Liver (tissue), 9 donors: Measurements from ENCODE around the gene RRP15. TPM values are rescaled to one million over a fixed set of nuclear protein-coding genes. Genes with fewer than 3 reads are reported as not detected.

Source experiments
- DNase-seq: peaks from one replicate; pipeline ENCODE4 v3.0.0-alpha.2; 2017; ENCODE audit warnings: low spot score
- H3K27ac ChIP-seq, 2 donors: one replicate each; pipeline ENCODE4 v1.7.0; 2013; ENCODE audit warnings: inconsistent platforms in 2 of 2, low read length in 2 of 2, control low read depth in 1 of 2, low read depth in 1 of 2, mild to moderate bottlenecking in 1 of 2
- H3K27me3 ChIP-seq, 4 donors: one replicate each; pipeline versions ENCODE4 v1.6.1 to v1.7.0; 2013; ENCODE audit warnings: low read length in 3 of 4, inconsistent platforms in 1 of 4, mild to moderate bottlenecking in 1 of 4, moderate library complexity in 1 of 4; ENCODE audit not compliant: control insufficient read depth in 4 of 4, insufficient read depth in 4 of 4
- H3K36me3 ChIP-seq, 4 donors: one replicate each; pipeline versions ENCODE4 v1.6.1 to v1.7.0; 2013; ENCODE audit warnings: low read length in 3 of 4, mild to moderate bottlenecking in 3 of 4, low read depth in 1 of 4, moderate library complexity in 1 of 4; ENCODE audit not compliant: control insufficient read depth in 4 of 4, insufficient read depth in 3 of 4
- H3K4me1 ChIP-seq, 4 donors: one replicate each; pipeline versions ENCODE4 v1.6.1 to v1.7.0; 2013; ENCODE audit warnings: low read length in 3 of 4, mild to moderate bottlenecking in 3 of 4, moderate library complexity in 1 of 4; ENCODE audit not compliant: control insufficient read depth in 4 of 4, insufficient read depth in 4 of 4
- H3K4me3 ChIP-seq, 3 donors: one replicate each; pipeline versions ENCODE4 v1.6.1 to v1.7.0; 2013; ENCODE audit warnings: low read length in 3 of 3, control low read depth in 1 of 3, low read depth in 1 of 3, mild to moderate bottlenecking in 1 of 3
- H3K9ac ChIP-seq, 2 donors: one replicate each; pipeline ENCODE4 v1.7.0; 2013; ENCODE audit warnings: low read length in 2 of 2, mild to moderate bottlenecking in 2 of 2, moderate library complexity in 2 of 2, control low read depth in 1 of 2, low read depth in 1 of 2
- H3K9me3 ChIP-seq, 4 donors: one replicate each; pipeline versions ENCODE4 v1.6.1 to v1.7.0; 2013; ENCODE audit warnings: low read length in 3 of 4; ENCODE audit not compliant: control insufficient read depth in 4 of 4
- EGR1 ChIP-seq, 2 donors: IDR thresholded peaks; 2 replicates each; pipeline ENCODE4 v1.6.1; 2016 to 2018; ENCODE audit warnings: antibody characterized with exemption in 2 of 2, low read depth in 2 of 2
- FOXA1 ChIP-seq: IDR thresholded peaks from 2 replicates; pipeline ENCODE4 v1.6.1; 2016; ENCODE audit warnings: antibody characterized with exemption
- FOXA2 ChIP-seq: IDR thresholded peaks from 2 replicates; pipeline ENCODE4 v1.6.1; 2016; ENCODE audit warnings: antibody characterized with exemption
- GABPA ChIP-seq, 2 donors: IDR thresholded peaks in 1 of 2; conservative IDR thresholded peaks in 1 of 2; 2 replicates each; pipeline ENCODE4 v1.6.1; 2016; ENCODE audit warnings: antibody characterized with exemption in 2 of 2, mild to moderate bottlenecking in 1 of 2, moderate library complexity in 1 of 2
- HNF4A ChIP-seq, 2 donors: conservative IDR thresholded peaks; 2 replicates each; pipeline ENCODE4 v1.6.1; 2016; ENCODE audit warnings: antibody characterized with exemption in 2 of 2, mild to moderate bottlenecking in 2 of 2
- HNF4G ChIP-seq: IDR thresholded peaks from 2 replicates; pipeline ENCODE4 v1.6.1; 2016; ENCODE audit warnings: antibody characterized with exemption
- JUND ChIP-seq, 2 donors: IDR thresholded peaks; 2 replicates each; pipeline ENCODE4 v1.6.1; 2016; ENCODE audit warnings: antibody characterized with exemption in 2 of 2
- NR2F2 ChIP-seq: IDR thresholded peaks from 2 replicates; pipeline ENCODE4 v1.6.1; 2016; ENCODE audit warnings: antibody characterized with exemption
- RAD21 ChIP-seq, 2 donors: IDR thresholded peaks; 2 replicates each; pipeline ENCODE4 v1.6.1; 2016; ENCODE audit warnings: antibody characterized with exemption in 2 of 2, mild to moderate bottlenecking in 2 of 2
- RXRA ChIP-seq, 2 donors: IDR thresholded peaks; 2 replicates each; pipeline ENCODE4 v1.6.1; 2017 to 2018; ENCODE audit warnings: antibody characterized with exemption in 2 of 2, mild to moderate bottlenecking in 1 of 2
- SP1 ChIP-seq: IDR thresholded peaks from 2 replicates; pipeline ENCODE4 v1.6.1; 2018; ENCODE audit warnings: antibody characterized with exemption, mild to moderate bottlenecking
- TAF1 ChIP-seq: conservative IDR thresholded peaks from 2 replicates; pipeline ENCODE4 v1.6.1; 2016; ENCODE audit warnings: antibody characterized with exemption, mild to moderate bottlenecking
- YY1 ChIP-seq: IDR thresholded peaks from 2 replicates; pipeline ENCODE4 v1.6.1; 2016; ENCODE audit warnings: antibody characterized with exemption, mild to moderate bottlenecking
- WGBS: extraction: QIAGEN DNeasy Blood & Tissue Kit; methylation state at CpG from one replicate; pipeline ENCODE4 v1.1.7; 2013; 5-methylcytosine and 5-hydroxymethylcytosine counted together
- polyA plus RNA-seq, 2 donors: library from polyadenylated mRNA; stranded (reverse) in 1 of 2; unstranded in 1 of 2; fragments of 200-250 nt in 1 of 2; fragments of >200 nt in 1 of 2; fragmentation: Nextera tagmentation in 1 of 2; extraction: Ambion mirVana in 1 of 2; gene quantifications; one replicate each; pipeline versions ENCODE4 v1.2.1 to v1.2.3, GENCODE V29; 2013 to 2015
- total RNA-seq, 2 donors: library from RNA; depleted of rRNA; stranded (reverse); fragments of >200 nt; gene quantifications; one replicate each; pipeline ENCODE4 v1.2.3, GENCODE V29; 2014
- TF ChIP-seq, protein P1 (sequence below): IDR thresholded peaks from 2 replicates; pipeline ENCODE4 v1.6.1; 2016; ENCODE audit warnings: antibody characterized with exemption
- TF ChIP-seq, protein P2 (sequence below): fragments of 150-350 bp; IDR thresholded peaks from 2 replicates; pipeline ENCODE4 v1.5.1; 2017; ENCODE audit warnings: improper control_type of control experiment, low read depth, low read length; ENCODE audit not compliant: missing input control
- TF ChIP-seq, protein P3 (sequence below): IDR thresholded peaks from 2 replicates; pipeline ENCODE4 v1.6.1; 2016; ENCODE audit warnings: antibody characterized with exemption, mild to moderate bottlenecking
- TF ChIP-seq, protein P4 (sequence below): IDR thresholded peaks from 2 replicates; pipeline ENCODE4 v1.6.1; 2016; ENCODE audit warnings: antibody characterized with exemption
- TF ChIP-seq, protein P5 (sequence below): IDR thresholded peaks from 2 replicates; pipeline ENCODE4 v1.6.1; 2016; ENCODE audit warnings: antibody characterized with exemption
- donor health status: healthy.
- donor health status: healthy.
- donor health status: healthy.
- donor health status: healthy.
- donor health status: healthy.

RRP15 gene
- total and polyA plus RNA-seq, 4 donors: 2.4 to 9.2 (median 5.2) TPM

DNA sequence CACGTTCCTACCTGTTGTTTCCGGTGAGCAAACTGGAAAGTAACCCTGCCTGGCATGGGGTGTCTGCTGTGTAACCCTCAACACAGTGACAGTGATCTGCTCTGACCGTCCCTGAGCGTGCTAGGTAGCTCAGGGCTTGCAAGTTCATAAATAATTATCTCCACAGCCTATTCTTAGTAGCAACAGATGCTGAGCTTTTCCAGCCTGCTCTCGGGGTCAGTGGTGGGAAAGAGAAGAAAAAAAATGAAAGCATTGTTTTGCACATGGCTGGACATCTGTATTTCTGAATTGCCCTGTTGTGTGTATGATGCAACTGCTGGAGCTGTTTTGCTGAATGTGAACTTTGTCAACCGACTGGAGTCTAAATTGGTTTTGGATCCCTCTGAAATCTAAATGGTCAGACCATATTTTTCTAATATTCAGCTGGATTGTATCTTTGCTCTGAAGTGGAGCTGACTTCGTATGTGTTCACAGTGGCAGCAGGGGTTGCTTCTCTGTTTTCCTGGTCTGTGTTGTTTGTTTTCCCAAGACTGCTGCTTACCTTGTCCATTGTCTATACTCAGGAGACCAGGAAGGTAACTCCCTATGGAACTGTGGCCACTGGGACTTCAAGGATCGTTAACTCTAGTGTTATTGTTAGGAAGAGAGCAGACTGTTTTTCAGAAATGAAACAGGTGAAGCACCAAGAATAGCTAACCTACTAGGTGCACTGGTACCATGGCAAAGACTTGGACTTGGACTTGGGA lies 87.0 kb downstream of the RRP15 start:
- Histone ChIP-seq H3K9ac (no peak overlapping the region), H3K27ac (no peak overlapping the region), H3K4me1 (peaks cover 0 to 9% (median 2%) of the 10 kb centered on the region in 4 donors), H3K36me3 (no peaks in the 10 kb centered on the region), H3K9me3 (no peaks in the 10 kb centered on the region), H3K27me3 (no peaks in the 10 kb centered on the region), H3K4me3 (no peak overlapping the region)
- TF ChIP-seq YY1 (no peak), NR2F2 (no peak), JUND (IDR thresholded peaks at IDR 0.05) (no peak), HNF4G (no peak), RAD21 (IDR thresholded peaks at IDR 0.05) (no peak), GABPA (IDR thresholded peaks at IDR 0.05 in 1 of 2, conservative IDR thresholded peaks at IDR 0.05 in 1 of 2) (no peak), EGR1 (IDR thresholded peaks at IDR 0.05; ENCODE audit: low read depth in 2 of 2) (no peak), RXRA (IDR thresholded peaks at IDR 0.05) (peak in 1 of 2 donors; percentile 16), FOXA1 (no peak), FOXA2 (no peak), HNF4A (conservative IDR thresholded peaks at IDR 0.05) (peak; percentile 49 to 56), TAF1 (no peak), SP1 (no peak)
- TF ChIP-seq, protein P1, sequence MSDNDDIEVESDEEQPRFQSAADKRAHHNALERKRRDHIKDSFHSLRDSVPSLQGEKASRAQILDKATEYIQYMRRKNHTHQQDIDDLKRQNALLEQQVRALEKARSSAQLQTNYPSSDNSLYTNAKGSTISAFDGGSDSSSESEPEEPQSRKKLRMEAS: peak; percentile 16
- TF ChIP-seq, protein P2, sequence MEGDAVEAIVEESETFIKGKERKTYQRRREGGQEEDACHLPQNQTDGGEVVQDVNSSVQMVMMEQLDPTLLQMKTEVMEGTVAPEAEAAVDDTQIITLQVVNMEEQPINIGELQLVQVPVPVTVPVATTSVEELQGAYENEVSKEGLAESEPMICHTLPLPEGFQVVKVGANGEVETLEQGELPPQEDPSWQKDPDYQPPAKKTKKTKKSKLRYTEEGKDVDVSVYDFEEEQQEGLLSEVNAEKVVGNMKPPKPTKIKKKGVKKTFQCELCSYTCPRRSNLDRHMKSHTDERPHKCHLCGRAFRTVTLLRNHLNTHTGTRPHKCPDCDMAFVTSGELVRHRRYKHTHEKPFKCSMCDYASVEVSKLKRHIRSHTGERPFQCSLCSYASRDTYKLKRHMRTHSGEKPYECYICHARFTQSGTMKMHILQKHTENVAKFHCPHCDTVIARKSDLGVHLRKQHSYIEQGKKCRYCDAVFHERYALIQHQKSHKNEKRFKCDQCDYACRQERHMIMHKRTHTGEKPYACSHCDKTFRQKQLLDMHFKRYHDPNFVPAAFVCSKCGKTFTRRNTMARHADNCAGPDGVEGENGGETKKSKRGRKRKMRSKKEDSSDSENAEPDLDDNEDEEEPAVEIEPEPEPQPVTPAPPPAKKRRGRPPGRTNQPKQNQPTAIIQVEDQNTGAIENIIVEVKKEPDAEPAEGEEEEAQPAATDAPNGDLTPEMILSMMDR: no peak
- TF ChIP-seq, protein P3, sequence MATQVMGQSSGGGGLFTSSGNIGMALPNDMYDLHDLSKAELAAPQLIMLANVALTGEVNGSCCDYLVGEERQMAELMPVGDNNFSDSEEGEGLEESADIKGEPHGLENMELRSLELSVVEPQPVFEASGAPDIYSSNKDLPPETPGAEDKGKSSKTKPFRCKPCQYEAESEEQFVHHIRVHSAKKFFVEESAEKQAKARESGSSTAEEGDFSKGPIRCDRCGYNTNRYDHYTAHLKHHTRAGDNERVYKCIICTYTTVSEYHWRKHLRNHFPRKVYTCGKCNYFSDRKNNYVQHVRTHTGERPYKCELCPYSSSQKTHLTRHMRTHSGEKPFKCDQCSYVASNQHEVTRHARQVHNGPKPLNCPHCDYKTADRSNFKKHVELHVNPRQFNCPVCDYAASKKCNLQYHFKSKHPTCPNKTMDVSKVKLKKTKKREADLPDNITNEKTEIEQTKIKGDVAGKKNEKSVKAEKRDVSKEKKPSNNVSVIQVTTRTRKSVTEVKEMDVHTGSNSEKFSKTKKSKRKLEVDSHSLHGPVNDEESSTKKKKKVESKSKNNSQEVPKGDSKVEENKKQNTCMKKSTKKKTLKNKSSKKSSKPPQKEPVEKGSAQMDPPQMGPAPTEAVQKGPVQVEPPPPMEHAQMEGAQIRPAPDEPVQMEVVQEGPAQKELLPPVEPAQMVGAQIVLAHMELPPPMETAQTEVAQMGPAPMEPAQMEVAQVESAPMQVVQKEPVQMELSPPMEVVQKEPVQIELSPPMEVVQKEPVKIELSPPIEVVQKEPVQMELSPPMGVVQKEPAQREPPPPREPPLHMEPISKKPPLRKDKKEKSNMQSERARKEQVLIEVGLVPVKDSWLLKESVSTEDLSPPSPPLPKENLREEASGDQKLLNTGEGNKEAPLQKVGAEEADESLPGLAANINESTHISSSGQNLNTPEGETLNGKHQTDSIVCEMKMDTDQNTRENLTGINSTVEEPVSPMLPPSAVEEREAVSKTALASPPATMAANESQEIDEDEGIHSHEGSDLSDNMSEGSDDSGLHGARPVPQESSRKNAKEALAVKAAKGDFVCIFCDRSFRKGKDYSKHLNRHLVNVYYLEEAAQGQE: no peak
- TF ChIP-seq, protein P4, sequence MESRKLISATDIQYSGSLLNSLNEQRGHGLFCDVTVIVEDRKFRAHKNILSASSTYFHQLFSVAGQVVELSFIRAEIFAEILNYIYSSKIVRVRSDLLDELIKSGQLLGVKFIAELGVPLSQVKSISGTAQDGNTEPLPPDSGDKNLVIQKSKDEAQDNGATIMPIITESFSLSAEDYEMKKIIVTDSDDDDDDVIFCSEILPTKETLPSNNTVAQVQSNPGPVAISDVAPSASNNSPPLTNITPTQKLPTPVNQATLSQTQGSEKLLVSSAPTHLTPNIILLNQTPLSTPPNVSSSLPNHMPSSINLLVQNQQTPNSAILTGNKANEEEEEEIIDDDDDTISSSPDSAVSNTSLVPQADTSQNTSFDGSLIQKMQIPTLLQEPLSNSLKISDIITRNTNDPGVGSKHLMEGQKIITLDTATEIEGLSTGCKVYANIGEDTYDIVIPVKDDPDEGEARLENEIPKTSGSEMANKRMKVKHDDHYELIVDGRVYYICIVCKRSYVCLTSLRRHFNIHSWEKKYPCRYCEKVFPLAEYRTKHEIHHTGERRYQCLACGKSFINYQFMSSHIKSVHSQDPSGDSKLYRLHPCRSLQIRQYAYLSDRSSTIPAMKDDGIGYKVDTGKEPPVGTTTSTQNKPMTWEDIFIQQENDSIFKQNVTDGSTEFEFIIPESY: no peak
- TF ChIP-seq, protein P5, sequence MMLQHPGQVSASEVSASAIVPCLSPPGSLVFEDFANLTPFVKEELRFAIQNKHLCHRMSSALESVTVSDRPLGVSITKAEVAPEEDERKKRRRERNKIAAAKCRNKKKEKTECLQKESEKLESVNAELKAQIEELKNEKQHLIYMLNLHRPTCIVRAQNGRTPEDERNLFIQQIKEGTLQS: peak; percentile 21
- WGBS: 52% methylated on average over 8 of the region's 8 CpGs
- DNase-seq: no peak
